Activated CD8-positive, alpha-beta memory T cell treated with anti-CD3 and anti-CD28 coated beads, Interleukin-2, amount 50 U/mL, for 24 hours (primary cell): ENCODE measurements around the gene MYO3A.
"Not testable (repeated sequence)": the region's sequence is repeated elsewhere in the genome, so short reads cannot be mapped to it uniquely, and the experiment has no call there.

Source experiments
- DNase-seq: peaks from one replicate; pipeline ENCODE4 v3.0.0-alpha.2; 2020; ENCODE audit errors: extremely low read depth

Gene MYO3A

GRCh38 chr10:25982107-25982506, 48.1 kb downstream of the MYO3A start:
- no peak for DNase-seq

- no peak for DNase-seq
Observed at GRCh38 chr10:25988583-25988982, 54.6 kb downstream of the MYO3A start.

- DNase-seq, result no peak
Observed at GRCh38 chr10:25989951-25990350, 55.9 kb downstream of the MYO3A start.

- no peak for DNase-seq
Observed at GRCh38 chr10:25999295-25999981, 65.4 kb downstream of the MYO3A start.

GRCh38 chr10:26000971-26001370, 66.9 kb downstream of the MYO3A start:
- no peak for DNase-seq

- DNase-seq, result not testable (repeated sequence)
Observed at GRCh38 chr10:26002466-26002865, 68.4 kb downstream of the MYO3A start.

GRCh38 chr10:26015092-26015491, 81.1 kb downstream of the MYO3A start:
- no peak for DNase-seq

- DNase-seq, result no peak
Observed at GRCh38 chr10:26022831-26023230, 88.8 kb downstream of the MYO3A start.

- DNase-seq, result no peak
Observed at GRCh38 chr10:26024303-26024702, 90.3 kb downstream of the MYO3A start.

GRCh38 chr10:26025523-26025922, 91.5 kb downstream of the MYO3A start:
- DNase-seq, result no peak

GRCh38 chr10:26029858-26030257, 95.8 kb downstream of the MYO3A start:
- no peak for DNase-seq

GRCh38 chr10:26031300-26031699, 97.3 kb downstream of the MYO3A start:
- no peak for DNase-seq

- no peak for DNase-seq
Observed at GRCh38 chr10:26043469-26043868, 109.4 kb downstream of the MYO3A start.

GRCh38 chr10:26044141-26044749, 110.2 kb downstream of the MYO3A start:
- DNase-seq, result no peak

GRCh38 chr10:26046073-26046700, 112.2 kb downstream of the MYO3A start:
- DNase-seq, result no peak

- DNase-seq, result no peak
Observed at GRCh38 chr10:26048756-26049155, 114.7 kb downstream of the MYO3A start.

- no peak for DNase-seq
Observed at GRCh38 chr10:26052326-26052725, 118.3 kb downstream of the MYO3A start.

GRCh38 chr10:26057466-26057865, 123.4 kb downstream of the MYO3A start:
- no peak for DNase-seq

GRCh38 chr10:26064106-26064505, 130.1 kb downstream of the MYO3A start:
- no peak for DNase-seq

GRCh38 chr10:26067680-26068079, 133.7 kb downstream of the MYO3A start:
- DNase-seq, result no peak

- not testable (repeated sequence) for DNase-seq
Observed at GRCh38 chr10:26080971-26081370, 146.9 kb downstream of the MYO3A start.

- DNase-seq, result no peak
Observed at GRCh38 chr10:26081459-26081858, 147.4 kb downstream of the MYO3A start.

- no peak for DNase-seq
Observed at GRCh38 chr10:26085549-26085948, 151.5 kb downstream of the MYO3A start.
